22Rv1 (cell line): ENCODE measurements around the gene L3MBTL4.

Source experiments
- CTCF ChIP-seq: fragments of 450-650 bp; IDR thresholded peaks from 2 replicates; pipeline ENCODE4 v1.5.1; 2017; ENCODE audit warnings: mild to moderate bottlenecking
- ZFX ChIP-seq: fragments of 450-650 bp; IDR thresholded peaks from 2 replicates; pipeline ENCODE4 v1.6.1; 2017; ENCODE audit warnings: antibody characterized with exemption, borderline replicate concordance

- TF ChIP-seq CTCF (no peak), ZFX (no peak)
These were observed 8.6 kb upstream of the L3MBTL4 start for GRCh38 chr18:6423289-6423688.
